ENCODE data around the gene SF3A2.

DNA sequence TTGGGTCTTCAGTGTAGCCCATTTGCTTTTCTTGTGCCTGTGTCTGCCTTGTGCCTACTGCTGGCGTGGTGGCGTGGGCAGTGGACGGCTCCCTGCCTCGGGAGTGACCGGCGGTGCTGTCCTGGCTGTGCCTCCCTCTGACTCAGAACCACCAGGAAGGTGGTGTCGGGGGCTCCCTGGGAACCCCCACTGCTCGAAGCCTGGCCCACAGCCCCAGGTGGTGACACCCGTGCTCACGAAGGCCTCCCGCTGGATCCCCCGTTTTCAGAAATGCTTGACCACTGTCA lies 7.4 kb downstream of the SF3A2 start:
- TF ChIP-seq, protein P1, sequence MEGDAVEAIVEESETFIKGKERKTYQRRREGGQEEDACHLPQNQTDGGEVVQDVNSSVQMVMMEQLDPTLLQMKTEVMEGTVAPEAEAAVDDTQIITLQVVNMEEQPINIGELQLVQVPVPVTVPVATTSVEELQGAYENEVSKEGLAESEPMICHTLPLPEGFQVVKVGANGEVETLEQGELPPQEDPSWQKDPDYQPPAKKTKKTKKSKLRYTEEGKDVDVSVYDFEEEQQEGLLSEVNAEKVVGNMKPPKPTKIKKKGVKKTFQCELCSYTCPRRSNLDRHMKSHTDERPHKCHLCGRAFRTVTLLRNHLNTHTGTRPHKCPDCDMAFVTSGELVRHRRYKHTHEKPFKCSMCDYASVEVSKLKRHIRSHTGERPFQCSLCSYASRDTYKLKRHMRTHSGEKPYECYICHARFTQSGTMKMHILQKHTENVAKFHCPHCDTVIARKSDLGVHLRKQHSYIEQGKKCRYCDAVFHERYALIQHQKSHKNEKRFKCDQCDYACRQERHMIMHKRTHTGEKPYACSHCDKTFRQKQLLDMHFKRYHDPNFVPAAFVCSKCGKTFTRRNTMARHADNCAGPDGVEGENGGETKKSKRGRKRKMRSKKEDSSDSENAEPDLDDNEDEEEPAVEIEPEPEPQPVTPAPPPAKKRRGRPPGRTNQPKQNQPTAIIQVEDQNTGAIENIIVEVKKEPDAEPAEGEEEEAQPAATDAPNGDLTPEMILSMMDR (IDR thresholded peaks at IDR 0.05): no peak
- TF ChIP-seq, protein P2, sequence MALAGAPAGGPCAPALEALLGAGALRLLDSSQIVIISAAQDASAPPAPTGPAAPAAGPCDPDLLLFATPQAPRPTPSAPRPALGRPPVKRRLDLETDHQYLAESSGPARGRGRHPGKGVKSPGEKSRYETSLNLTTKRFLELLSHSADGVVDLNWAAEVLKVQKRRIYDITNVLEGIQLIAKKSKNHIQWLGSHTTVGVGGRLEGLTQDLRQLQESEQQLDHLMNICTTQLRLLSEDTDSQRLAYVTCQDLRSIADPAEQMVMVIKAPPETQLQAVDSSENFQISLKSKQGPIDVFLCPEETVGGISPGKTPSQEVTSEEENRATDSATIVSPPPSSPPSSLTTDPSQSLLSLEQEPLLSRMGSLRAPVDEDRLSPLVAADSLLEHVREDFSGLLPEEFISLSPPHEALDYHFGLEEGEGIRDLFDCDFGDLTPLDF (CRISPR knock-in tag; IDR thresholded peaks at IDR 0.05): no peak
- no peak for TF ChIP-seq SP1 (CRISPR knock-in tag; conservative IDR thresholded peaks at IDR 0.05)
- TF ChIP-seq JUN (CRISPR knock-in tag; IDR thresholded peaks at IDR 0.05): no peak
- TF ChIP-seq, protein P3, sequence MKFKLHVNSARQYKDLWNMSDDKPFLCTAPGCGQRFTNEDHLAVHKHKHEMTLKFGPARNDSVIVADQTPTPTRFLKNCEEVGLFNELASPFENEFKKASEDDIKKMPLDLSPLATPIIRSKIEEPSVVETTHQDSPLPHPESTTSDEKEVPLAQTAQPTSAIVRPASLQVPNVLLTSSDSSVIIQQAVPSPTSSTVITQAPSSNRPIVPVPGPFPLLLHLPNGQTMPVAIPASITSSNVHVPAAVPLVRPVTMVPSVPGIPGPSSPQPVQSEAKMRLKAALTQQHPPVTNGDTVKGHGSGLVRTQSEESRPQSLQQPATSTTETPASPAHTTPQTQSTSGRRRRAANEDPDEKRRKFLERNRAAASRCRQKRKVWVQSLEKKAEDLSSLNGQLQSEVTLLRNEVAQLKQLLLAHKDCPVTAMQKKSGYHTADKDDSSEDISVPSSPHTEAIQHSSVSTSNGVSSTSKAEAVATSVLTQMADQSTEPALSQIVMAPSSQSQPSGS (CRISPR knock-in tag; IDR thresholded peaks at IDR 0.05; ENCODE audit: borderline replicate concordance, low read depth): no peak
- TF ChIP-seq, protein P4, sequence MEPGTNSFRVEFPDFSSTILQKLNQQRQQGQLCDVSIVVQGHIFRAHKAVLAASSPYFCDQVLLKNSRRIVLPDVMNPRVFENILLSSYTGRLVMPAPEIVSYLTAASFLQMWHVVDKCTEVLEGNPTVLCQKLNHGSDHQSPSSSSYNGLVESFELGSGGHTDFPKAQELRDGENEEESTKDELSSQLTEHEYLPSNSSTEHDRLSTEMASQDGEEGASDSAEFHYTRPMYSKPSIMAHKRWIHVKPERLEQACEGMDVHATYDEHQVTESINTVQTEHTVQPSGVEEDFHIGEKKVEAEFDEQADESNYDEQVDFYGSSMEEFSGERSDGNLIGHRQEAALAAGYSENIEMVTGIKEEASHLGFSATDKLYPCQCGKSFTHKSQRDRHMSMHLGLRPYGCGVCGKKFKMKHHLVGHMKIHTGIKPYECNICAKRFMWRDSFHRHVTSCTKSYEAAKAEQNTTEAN (CRISPR knock-in tag; IDR thresholded peaks at IDR 0.05): no peak
- TF ChIP-seq, protein P5, sequence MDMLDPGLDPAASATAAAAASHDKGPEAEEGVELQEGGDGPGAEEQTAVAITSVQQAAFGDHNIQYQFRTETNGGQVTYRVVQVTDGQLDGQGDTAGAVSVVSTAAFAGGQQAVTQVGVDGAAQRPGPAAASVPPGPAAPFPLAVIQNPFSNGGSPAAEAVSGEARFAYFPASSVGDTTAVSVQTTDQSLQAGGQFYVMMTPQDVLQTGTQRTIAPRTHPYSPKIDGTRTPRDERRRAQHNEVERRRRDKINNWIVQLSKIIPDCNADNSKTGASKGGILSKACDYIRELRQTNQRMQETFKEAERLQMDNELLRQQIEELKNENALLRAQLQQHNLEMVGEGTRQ (CRISPR knock-in tag; IDR thresholded peaks at IDR 0.05): no peak
- TF ChIP-seq ETV6 (CRISPR knock-in tag; IDR thresholded peaks at IDR 0.05): no peak
- TF ChIP-seq, protein P6, sequence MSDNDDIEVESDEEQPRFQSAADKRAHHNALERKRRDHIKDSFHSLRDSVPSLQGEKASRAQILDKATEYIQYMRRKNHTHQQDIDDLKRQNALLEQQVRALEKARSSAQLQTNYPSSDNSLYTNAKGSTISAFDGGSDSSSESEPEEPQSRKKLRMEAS (CRISPR knock-in tag; IDR thresholded peaks at IDR 0.05): no peak
- TF ChIP-seq, protein P7, sequence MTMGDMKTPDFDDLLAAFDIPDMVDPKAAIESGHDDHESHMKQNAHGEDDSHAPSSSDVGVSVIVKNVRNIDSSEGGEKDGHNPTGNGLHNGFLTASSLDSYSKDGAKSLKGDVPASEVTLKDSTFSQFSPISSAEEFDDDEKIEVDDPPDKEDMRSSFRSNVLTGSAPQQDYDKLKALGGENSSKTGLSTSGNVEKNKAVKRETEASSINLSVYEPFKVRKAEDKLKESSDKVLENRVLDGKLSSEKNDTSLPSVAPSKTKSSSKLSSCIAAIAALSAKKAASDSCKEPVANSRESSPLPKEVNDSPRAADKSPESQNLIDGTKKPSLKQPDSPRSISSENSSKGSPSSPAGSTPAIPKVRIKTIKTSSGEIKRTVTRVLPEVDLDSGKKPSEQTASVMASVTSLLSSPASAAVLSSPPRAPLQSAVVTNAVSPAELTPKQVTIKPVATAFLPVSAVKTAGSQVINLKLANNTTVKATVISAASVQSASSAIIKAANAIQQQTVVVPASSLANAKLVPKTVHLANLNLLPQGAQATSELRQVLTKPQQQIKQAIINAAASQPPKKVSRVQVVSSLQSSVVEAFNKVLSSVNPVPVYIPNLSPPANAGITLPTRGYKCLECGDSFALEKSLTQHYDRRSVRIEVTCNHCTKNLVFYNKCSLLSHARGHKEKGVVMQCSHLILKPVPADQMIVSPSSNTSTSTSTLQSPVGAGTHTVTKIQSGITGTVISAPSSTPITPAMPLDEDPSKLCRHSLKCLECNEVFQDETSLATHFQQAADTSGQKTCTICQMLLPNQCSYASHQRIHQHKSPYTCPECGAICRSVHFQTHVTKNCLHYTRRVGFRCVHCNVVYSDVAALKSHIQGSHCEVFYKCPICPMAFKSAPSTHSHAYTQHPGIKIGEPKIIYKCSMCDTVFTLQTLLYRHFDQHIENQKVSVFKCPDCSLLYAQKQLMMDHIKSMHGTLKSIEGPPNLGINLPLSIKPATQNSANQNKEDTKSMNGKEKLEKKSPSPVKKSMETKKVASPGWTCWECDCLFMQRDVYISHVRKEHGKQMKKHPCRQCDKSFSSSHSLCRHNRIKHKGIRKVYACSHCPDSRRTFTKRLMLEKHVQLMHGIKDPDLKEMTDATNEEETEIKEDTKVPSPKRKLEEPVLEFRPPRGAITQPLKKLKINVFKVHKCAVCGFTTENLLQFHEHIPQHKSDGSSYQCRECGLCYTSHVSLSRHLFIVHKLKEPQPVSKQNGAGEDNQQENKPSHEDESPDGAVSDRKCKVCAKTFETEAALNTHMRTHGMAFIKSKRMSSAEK (CRISPR knock-in tag; IDR thresholded peaks at IDR 0.05; ENCODE audit: borderline replicate concordance): no peak
- TF ChIP-seq CREB1 (CRISPR knock-in tag; IDR thresholded peaks at IDR 0.05): no peak
- no peak for TF ChIP-seq CBFB (CRISPR knock-in tag; IDR thresholded peaks at IDR 0.05; ENCODE audit: low read depth)
